Activated T-cell treated with anti-CD3 and anti-CD28 coated beads for 48 hours (primary cell): ENCODE data around the gene CMSS1.

Experiments used
- DNase-seq: peaks from one replicate; pipeline ENCODE4 v3.0.0-alpha.2; 2020; ENCODE audit warnings: low read depth

Gene CMSS1

DNA sequence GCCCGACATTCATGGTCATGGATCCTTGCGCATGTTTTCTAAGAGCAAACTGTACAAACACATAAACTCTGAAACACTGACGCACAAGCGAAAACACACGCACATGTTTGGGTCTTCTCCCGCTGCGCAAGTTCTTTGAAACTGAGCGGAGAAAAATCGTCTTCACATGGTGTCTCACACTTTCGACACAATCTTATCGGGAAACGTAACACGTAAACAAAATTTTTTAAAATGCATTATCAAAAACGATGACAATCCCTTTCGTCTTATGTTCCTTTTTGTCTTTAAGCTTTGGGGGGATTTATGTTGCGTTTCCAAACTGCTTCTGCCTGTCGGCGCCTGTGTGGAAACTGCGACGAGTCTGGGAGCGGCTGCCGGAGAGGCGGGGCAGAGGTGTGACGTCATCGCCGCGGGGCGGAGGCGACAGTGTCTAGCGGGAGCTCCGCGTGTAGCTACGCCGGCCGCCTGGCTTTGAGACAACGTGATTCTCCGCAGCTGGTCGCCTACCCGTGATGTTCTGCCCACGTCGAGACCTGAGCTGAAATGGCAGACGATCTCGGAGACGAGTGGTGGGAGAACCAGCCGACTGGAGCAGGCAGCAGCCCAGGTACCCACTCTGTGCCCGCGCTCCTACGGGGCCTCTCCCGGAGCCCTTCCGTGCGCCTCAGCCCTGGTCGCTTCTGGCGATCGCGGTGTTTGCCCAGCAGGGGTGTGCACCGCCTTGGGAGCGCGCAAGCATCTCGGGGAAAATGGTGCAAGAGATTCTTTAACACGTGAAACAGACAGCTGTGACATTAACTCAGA is at the start of gene CMSS1:
Gene CMSS1 (plus strand): TSS at position 426 of the 804 bp plus-strand sequence.
- DNase-seq = peak; percentile 95

- DNase-seq = no peak
These were observed 49.5 kb upstream of the CMSS1 start for GRCh38 chr3:99768126-99768525.

GRCh38 chr3:99768808-99769501 is 48.7 kb upstream of the CMSS1 start:
- DNase-seq = no peak

GRCh38 chr3:99772171-99772570 is 45.5 kb upstream of the CMSS1 start:
- DNase-seq = no peak

DNA sequence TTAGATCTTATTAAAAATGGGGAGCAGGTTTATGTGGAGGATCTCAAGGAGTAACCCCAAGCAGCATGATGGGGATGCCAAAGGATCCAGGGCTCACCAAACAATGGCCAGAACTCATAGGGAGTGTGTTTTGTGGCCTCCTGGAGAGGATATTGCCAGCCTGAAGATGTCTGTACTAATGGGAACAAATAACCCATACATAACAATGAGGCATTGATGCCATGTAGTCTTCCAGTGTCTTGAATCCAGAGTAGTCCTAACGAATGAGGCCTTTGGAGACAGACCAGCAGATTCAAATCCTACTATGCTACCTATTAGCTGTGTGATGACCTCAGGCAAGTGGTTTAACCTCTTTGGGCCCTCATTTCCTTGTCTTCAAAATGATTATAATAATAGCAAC is 45.0 kb upstream of the CMSS1 start:
- no peak for DNase-seq

- no peak for DNase-seq
These were observed 43.2 kb upstream of the CMSS1 start for GRCh38 chr3:99774467-99774866.

GRCh38 chr3:99776516-99777209 is 41.0 kb upstream of the CMSS1 start:
- DNase-seq = no peak

DNA sequence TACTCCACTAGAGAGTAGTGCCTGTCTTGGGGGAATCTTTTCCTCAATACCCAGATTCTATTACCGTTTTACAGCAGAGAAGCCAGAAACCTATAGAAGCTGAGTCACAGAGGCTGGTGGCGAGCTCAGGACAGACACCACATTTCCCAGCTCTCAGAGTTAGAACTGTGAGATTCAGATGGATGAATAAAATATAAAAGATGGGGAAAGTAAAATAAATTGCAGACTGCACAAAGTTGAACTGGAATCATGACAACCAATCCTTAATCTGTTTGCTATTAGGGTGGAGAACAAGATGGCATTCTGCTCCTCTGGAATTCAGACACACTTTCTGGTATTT is 40.5 kb upstream of the CMSS1 start:
- no peak for DNase-seq

DNA sequence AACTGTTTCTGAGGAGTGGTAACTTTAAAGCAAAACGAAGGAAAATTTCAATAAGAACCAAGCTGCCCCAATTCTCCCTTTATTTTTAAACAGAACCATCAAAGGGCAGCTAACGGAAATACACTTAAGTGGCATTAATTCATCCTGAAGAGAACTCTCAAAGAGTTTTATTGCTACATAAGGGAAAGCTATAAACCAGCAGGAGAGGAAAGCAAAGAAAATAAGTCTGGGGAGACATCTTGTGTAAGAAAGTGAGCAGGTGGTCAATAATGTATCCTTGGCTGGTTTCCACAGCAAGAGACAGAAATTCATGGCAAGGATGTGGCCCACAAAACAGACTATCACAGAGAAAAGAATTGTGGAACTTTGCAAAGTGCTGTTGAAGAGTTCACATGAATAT is 40.0 kb upstream of the CMSS1 start:
- no peak for DNase-seq

- DNase-seq = no peak
These were observed 36.9 kb upstream of the CMSS1 start for GRCh38 chr3:99780749-99781148.

DNA sequence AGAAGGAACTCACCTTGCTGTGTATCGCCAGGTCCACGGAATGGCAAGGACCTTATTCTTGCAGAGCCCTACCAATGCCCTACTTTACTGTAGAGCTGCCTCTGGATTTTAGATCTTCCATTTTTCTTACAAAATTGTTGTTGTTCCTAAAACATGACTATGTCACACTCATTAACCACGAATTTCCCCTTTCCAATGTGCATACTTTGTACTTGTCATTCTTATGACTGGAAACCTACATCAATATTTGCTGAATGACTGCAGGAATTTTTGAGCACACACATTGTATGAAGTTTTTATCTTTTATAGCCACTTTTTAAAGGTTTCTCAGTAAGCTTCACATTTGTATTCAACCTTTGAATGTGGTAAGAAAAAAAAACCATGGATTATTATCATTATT is 35.9 kb upstream of the CMSS1 start:
- no peak for DNase-seq

DNA sequence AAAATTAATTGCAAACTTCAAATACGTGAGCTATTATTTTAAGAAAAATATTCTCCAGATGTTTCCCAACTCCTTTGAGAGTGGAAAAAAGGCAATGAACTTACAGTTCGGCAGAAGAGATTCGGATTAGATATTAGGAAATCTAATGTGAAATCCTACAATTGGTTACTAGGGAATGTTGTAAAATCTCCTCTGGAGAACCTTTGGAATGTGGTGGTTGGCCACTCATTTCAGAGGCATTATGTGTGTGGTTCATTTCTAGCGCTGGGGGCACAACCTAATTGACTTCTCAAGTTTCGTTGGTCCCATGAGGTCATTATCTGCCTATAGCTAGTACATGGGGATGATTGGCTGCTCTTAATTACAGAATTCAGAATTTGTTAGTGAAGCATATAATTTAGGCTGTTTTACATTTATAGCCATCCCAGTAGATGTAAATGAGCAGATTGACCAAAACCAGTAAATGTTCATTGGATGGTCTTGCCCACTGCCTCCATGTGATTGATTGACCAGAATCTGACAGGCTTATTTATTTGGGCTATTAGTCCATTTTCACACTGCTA is 34.6 kb upstream of the CMSS1 start:
- no peak for DNase-seq

DNA sequence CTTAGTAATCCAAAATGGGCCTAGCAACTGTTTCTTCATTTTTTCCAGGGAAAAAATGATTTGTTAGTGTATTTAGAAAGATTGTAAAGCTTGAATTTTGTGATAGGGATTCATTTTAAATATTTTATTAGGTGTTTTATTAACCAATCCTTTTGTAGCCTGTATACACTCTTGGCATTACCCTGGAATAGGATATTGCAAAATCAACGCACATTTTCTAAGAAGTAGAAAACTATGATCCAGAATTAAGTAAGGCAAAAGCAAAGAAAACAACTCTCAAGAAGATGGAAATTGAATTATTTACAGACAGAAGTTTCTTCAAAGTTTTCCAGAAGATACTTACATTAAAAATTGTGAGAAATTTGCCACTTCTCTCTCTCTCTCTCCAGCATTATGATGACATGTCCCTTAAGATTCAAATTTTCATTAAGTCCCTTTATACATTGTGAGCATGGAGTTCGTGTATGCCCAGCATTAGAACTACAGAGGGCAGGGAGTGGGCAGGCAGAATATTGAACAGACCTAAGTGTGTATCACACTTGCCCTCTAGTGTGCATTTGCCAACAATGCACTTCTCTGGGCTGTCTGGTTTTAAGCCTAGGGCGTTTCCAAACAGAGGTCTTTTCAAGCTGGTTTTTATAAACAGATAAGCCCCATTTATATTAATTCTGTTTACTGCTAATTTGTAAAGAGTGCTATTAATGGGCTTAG is 28.5 kb upstream of the CMSS1 start:
- DNase-seq = no peak

GRCh38 chr3:99794485-99794884 is 23.2 kb upstream of the CMSS1 start:
- no peak for DNase-seq

GRCh38 chr3:99795573-99795972 is 22.1 kb upstream of the CMSS1 start:
- DNase-seq = no peak

GRCh38 chr3:99799422-99799821 is 18.2 kb upstream of the CMSS1 start:
- no peak for DNase-seq

GRCh38 chr3:99803297-99803696 is 14.4 kb upstream of the CMSS1 start:
- no peak for DNase-seq

DNA sequence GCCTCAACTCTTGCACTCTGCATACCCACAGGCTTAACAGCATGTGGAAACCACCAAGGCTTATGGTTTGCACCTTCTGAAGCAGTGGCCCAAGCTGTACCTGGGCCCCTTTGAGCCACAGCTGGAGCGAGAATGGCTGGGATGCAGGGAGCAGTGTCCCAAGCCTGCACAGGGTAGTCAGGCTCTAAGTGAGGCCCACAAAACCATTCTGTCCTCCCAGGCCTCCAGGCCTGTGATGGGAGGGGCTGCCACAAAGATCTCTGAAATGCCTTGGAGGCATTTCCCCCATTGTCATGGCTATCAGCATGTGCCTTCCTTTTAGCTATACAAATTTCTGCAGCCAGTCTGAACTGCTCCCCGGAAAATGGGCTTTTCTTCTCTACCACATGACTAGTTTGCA is 12.5 kb upstream of the CMSS1 start:
- no peak for DNase-seq

GRCh38 chr3:99808163-99808794 is 9.4 kb upstream of the CMSS1 start:
- DNase-seq = no peak

DNA sequence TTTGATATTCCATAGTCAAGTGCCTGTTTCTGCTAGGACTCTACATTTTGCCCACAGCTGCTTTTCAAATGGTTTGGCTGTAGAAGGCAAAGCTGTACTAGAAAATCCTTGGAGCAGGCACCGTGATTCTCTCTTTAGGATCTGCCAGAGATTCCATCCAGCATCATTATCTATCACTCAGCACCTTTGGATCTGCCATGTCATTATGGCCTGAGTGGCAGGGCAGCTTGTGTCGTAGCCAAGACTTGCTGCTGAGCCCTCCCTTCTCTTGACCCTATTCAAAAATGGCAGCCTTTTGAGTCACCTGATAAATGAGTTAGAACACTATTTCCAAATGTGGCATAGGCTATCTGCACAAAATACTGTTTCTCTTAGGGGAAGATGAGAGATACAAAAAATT is 8.1 kb upstream of the CMSS1 start:
- no peak for DNase-seq

GRCh38 chr3:99810403-99810802 is 7.3 kb upstream of the CMSS1 start:
- no peak for DNase-seq

- DNase-seq = no peak
These were observed 620 bp upstream of the CMSS1 start for GRCh38 chr3:99817047-99817436.
